GM18861 (cell line): Measurements from ENCODE around the gene POU6F2.

Source experiments
- ATAC-seq: cut with Tn5 transposase; IDR thresholded peaks from one replicate; pipeline ENCODE4 v1.9.1; 2021; ENCODE audit not compliant: unreplicated experiment

POU6F2 gene

DNA sequence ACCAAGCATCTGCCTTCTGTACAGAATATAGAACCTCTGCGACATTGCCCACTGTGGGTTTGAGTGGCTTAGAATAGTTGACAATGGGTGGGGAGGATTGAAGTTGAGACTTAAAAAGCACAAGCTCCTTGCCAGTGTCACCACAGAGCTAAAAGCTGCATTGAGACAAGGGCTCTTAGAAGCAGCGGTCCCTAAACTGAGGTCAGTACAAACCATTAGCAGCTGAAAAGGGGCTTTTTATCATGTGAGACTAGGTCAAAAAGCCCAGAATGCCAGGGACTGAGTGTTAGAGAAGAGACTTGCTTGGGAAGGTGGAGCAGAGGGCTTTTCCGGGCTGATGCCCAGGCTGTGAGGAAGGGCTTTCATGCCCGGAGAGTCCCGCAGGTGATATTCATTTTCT, 91.3 kb downstream of the POU6F2 start:
- ATAC-seq, result no peak

DNA sequence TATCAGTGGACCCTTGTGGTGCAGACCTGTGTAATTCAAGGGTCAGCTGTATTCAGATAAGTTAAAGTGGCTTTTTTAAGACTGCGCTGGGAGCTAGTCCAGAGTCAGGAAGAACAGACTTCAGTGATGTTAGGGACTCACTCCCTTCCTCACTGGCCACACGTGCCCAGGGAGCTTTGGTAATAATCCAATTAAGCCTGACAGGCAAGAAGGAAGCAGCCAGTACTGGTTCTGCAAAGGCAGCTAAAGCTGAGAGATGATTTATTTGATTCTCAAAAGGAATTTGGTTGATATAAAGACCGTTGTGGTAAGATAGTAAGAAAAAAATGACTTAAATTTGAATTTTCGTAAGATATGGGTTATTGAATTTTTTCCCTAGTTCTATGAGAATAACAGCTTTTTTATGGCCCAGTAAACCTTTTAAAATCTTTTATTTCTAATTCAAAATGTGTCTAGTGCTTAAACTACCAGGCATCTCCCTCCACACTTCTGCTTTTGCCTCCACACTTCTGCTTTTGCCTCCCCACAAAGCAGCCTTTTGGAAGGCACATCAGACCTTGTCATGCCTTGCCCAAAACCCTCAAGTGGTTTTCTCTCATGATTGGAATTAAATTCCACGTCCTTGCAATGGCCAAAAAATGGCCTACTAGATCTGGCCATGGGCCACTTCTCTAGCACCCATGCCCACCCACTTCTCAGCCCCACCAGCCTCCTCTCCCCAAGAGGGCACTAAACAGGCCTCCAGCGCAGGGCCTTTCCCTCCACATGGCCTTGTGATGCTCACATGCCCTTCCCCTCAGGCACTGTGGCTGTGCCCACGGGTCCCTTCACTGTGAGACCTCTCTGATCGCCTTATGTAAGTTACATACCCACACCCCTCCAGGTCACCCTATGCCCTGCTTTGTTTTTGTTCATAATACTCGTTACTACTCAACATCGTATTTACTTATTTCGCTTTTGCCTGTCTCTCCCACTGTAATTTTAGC, 92.5 kb downstream of the POU6F2 start:
- ATAC-seq, result no peak

DNA sequence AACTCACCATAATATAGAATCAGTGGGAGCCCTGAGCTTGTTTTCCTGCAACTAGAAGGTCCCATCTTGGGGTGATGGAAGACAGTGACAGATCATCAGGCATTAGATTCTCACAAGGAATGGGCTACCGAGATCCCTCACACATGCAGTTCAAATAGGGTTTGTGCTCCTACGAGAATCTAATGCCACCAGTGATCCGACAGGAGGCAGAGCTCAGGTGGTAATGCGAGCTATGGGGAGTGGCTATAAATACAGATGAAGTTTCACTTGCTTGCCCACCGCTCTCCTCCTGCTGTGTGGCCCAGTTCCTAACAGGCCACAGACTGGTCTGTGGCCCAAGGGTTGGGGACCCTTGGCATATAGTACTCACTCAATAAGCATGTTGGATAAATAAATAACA, 93.4 kb downstream of the POU6F2 start:
- ATAC-seq, result no peak

DNA sequence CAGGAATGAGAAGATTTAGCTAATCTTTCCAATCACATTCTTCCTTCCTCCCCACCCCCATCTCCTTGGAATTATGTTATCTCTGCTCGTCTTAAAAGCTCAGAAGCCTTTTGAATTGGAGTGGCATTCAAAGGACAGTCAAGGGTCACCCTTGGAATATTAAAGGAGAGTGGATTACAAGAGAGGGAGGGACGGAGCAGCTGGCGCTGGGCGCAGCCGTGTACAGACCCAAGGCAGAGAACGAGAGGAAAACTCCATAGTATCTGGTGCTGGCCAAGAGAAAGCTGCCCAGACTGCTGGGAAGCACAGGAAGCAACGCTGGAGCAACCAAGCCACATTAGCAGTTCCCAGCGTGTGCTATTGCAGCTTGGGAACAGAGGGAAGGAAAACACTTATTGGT, 95.7 kb downstream of the POU6F2 start:
- ATAC-seq, result no peak

DNA sequence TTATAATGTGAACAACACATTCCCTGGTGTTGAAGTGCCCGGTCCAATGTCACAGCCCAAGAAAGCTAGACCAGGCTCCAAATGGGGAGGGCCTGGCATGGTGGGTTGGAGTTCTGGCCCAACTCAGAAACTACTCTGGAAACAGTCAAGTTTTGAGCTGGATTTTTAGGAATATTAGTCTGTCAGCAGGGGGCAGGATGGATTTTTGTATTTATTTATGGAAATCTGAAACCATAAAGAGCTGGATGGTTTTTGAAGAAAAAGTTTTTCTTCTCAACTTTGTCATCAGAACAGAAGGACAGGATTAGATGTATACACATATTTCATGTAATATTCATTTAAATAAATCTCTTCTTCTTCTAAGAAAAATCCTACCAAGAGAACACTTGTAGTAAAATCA, 97.5 kb downstream of the POU6F2 start:
- ATAC-seq, result no peak

DNA sequence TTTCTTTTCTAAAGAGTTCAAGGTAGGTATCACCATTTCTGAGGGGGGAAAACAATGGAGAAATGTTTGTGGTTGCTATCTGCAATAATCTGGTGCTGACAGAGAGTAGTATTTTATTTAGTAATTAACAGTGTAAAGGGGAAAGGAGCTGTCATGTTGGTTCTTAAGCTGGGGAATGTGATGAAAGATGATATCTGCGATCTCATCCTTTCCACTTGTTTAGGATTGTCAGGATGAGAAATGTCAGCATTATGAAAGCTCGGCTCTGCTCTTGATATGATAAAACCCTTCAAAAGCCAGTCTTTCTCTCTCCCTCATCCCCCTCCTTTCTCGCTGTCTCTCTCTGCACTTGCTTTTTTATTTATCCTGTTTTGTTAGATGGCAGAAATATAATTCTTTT, 106.1 kb downstream of the POU6F2 start:
- no peak for ATAC-seq

DNA sequence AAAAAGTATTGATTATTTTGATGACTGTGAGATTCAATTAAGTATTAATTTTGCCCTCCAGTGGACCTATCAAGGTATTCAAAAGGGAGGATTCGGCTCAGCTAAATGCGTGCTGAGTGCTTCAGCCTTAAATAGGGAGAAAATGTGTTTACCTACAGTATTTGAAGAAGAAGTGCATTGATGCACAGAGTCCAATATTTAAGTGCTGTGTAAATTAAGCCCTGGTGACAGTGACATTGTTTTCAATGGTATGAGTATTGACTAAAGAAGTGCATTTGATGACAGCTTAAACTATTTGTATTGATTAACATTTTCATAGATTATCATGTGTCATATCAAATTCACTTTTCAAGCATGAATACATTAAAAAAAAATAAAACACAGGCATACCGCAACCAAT, 106.6 kb downstream of the POU6F2 start:
- ATAC-seq, result no peak

DNA sequence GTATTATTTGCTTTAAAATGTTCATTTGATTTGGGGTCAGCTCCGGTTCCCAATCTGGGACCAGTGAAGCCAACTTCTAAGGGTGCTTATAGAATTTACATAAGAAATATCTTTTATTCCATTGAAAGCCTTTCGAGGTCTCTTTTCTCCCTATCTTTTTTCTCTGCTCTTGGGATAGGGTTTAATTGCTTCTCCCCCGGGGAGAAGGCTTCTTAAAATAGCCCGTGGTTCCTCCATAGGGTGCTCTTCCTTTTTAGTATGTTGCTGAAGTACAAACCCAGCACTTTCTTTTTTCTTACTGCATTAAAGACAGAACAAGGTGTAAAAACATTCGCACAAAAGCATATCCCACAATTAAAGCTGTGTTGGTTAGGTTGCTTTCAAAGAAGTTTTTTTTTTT, 107.5 kb downstream of the POU6F2 start:
- ATAC-seq, result no peak

DNA sequence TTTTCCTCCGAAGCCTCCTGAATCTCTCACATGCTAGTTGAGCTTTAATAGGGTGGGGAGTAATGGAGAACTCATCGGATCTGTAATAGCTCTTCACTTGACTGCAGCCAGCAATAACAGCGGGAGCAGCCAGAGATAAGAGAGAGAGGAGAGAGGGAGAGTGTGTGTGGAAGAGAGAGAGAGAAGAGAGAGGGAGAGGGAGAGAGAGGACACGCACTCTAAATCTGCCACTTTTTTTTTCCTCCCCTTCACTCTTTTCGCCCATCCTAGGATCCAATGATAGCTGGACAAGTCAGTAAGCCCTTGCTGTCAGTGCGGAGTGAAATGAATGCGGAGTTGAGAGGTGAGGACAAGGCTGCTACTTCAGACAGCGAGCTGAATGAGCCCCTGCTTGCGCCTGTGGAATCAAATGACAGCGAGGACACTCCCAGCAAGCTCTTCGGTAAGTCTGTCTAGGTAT, 107.9 kb downstream of the POU6F2 start:
- no peak for ATAC-seq

DNA sequence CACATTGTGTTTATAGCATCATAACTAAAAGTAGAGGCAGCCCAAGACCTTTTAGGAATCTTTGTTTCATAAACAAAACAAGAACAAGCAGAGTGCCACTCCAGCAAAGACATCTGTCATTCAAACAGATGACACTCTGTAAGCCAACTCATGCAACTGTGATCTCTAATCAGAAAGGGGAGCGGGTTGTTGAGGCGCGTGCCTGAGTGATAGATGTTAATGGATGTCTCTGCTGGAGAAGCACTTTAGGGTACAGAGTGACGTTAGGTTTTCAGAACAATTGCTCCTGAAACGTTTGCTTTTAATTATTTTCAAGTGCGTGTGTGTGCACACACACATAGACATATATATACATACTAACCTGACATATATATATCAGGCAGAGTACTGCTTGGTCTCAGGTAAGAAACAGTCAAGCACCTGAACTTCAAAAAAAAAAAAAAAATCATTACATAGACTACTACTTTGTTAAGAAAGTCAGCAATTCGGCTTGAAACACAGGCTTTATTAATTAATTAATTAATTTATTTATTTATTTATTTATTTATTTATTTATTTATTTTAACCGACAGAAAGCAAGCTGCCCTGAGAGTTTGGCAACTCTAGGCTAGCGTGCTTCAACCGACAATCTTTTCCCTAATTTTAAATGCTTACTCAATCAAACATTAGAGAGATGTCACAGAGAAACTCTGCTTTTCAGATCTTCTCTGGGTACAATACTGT, 109.1 kb downstream of the POU6F2 start:
- no peak for ATAC-seq

DNA sequence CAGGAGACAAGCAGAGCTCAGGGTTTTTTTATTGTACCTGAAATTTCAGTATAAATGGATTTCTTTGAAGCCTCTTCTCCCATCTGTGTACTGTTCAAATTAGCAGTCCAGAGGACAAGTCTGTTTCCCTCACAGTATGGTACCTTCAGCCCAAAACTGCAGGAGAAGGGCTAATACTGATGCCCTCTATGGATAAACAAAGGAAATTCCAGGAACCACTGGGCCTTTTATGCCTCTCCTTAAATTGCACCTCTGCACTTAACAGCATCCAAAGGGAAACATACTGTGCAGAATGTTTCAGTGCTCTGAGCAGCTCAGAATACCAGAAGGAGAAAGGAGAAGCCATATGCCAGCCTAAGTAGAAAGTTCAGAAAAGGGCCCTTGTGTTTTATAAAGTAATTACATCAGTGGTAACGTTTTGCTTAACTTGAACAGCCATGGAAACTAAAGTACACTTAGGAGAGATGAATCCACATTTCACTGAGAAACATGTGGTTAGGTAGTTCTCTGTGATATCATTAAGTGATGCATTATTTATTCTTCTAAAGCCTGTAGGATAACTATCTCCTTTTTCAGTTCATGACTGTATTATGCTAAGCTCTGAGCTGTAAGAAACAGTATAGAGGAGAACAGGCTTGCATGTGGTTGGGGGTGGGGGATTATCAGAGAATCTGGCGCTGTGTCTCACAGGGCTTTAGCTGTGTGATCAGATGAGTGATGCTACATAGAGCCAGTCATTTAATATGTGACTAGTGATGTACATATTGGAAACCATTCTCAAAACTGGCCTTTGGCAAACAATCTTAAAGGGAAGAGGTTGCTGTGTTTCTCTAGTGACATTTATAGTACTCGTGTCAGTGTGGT, 111.3 kb downstream of the POU6F2 start:
- no peak for ATAC-seq

DNA sequence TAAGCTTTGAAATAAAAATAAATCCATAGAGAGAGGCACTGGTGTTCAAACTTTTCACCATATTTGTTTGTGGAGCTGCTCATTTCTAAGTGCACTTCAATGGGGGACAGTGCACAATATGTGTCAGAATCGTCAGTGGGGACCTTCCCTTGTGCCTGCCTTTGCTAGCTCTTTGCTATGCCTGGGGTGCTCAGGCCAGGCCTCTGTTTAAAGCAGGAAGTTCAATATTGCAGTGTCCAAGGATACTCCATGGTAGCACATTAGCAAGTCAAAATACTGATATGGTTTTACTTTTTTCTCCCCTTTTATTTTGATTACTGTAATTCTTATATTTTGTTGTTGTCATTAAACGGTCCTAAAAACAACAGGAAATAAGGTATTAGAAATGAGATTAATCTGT, 113.4 kb downstream of the POU6F2 start:
- no peak for ATAC-seq

DNA sequence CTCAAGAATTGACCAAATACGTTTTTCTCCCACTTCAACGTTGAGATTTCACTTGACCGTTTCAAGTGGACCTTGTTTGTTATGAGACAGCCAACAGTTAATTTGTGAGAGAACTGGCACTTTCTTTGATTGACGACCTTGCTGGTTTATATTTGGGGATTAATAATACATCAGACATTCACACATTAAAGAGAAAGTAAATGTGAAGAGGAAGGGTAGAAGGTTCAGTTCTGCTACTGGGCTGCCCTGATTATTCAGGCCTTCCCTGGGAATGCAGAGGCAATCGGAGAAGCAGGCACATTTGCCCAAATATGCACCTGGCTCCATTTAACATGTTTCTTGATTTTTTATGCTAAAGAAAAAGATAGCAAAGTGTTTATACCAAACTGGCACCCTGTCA, 114.1 kb downstream of the POU6F2 start:
- ATAC-seq, result no peak

DNA sequence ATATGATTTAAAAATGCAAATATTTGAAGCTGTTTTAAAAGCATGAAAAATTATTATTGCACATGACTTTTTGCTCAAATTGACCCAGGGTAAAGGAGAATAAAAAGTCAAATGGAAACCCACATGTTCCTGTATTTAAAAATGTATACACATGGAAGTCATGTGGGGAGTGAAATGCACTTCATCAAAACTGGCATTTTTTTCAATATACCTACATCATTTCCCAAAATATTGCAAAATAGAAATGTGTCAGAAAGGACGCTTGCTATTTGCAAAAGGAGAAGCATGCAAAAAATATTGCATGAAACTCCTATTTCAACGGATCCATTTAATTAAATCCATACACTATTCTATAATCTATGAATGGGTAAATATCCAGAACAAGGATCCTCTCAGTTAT, 117.0 kb downstream of the POU6F2 start:
- no peak for ATAC-seq

DNA sequence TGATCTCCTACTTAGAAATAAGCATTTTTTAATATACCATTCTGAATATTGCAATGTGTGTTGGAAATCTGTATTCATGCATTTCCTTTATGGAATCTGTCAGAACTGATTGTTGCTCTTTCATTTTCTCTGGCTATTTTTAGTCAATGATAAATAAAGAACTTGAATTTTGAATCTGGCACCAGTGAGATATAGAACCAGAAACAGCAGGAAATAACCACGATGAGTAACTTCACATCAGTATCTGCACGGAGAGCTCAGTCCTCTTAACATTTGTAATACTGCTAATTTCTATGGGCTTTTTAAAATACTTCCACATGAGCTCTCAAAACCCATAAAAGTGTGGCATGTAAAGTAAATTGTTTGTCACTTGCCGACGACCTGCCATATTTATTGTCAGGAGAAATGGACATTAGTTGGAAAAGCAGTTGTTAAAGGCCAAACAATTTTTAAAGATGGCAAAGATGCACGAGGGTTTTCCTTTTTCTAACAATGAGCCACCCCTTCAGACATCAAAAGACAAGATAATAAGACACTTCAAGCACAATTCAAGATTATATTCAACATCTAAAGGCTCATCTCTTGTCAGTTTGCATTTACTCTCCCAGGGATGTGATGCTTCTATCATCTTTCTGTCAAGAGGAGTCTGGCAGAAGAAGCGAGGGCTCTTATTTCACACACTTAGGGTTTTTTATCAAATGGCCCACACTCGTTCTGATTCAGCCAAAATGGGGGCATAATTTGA, 118.3 kb downstream of the POU6F2 start:
- no peak for ATAC-seq

DNA sequence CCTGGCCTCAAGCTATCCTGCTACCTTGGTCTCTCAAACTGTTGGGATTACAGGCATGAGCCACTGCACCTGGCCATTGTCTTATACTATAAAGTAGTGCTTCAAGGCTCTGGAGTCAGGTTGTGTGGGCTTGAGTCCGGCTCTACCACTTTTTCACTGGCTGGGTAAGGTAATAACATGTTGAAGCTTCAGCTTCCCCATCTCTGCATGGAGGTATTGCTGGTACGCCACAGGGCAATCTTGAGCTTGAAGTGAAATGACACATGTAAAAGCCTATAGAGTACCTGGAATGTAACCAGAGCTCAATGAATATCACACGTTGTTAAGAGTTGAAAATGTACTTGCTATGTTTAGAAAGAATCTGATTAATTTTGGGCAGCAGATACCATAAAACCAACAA, 120.8 kb downstream of the POU6F2 start:
- ATAC-seq, result no peak

DNA sequence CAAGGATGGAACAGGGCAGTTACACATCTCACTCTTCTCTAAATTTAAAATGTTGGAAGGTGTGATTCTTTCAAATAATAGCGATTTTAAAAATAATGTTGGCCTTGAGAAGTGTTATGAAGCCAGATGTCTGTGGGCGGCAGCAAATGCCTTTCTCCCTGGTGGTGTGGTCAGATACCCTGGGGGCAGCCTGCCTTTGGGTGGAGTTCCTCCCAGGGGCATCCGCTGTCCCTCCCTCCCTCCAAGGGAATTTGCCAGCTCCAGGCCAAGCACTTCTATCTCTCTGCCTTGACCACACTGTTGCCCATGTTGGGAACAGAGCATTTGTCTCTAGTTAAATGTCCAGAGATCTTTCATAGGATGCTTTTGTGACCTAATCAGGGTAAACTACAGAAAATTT, 121.4 kb downstream of the POU6F2 start:
- no peak for ATAC-seq

DNA sequence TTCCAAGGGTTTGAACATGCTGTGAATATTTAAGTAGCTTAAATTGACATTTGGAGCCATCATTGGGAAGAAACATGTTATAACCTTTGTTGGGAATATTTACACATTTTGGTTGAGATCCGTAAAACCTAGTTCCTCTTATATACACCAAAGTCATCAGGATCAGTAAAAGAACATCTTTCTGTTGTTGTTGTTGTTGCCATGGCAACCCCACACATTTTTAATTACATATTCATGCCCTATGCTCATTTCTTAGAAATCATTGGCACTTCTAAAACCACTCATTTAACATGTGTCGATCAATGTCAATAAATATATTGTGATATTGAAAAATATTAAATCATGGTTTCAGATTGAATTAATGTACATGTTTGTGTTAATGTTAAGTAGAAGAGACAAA, 122.6 kb downstream of the POU6F2 start:
- ATAC-seq, result no peak

DNA sequence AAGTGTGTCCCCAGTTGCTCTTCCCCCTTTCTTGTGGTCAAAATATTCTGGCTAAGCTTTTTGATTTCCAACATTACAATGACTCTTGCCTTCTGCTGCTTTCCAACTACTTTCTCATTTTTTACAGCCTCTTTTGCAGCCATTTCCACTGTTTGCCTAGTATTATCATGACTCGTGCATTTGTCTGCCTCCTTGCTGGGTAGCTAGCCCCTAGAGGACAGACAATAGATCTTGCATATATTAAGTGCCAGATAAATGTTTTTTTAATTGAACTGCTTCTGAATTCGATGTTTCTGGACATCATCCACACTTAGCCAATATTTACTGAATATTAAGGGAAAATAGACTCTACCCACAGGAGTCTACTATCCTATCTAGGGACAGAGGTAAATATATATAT, 124.5 kb downstream of the POU6F2 start:
- no peak for ATAC-seq

DNA sequence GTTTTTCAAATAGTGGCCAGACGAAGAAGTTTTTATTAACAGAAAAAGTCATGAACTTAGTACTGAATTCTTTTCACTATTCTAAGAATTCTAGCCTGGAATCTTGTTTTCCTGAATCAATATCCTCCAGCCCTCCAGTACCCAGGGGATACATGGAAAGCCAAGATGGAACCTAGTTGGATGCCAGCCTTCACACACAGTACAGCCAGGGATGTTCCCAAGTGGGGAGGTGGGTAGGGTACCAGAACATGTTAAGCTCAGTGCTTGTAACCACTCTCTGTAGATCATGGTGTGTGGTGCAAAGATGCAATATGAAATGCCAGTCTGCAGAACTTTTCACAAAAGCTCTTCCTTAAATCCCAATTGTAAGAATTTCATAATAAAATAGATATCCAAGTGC, 128.0 kb downstream of the POU6F2 start:
- ATAC-seq, result no peak

DNA sequence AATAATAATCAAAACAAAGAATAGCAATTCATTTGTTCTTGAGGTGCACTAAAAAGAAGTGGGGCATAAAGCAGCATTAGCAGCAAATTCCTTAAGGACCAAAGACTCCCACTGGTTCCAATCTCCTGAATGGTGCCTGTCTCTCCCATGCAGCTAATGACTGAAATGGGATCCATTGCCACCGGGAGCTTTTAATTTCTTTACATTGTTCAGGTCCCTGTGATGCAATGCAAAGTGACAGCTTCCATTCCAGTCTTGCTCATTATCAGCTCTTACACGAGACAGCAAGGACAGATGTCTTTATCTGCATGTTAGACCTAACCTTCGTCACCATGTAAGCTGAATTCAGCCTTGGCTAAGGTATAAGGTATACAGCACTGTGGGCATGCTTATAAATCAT, 148.1 kb downstream of the POU6F2 start:
- ATAC-seq, result no peak
